ENCODE measurements around the gene CDYL2. TPM values are rescaled to one million over a fixed set of nuclear protein-coding genes. Genes with fewer than 3 reads are reported as not detected.

CDYL2 gene
- total and polyA plus RNA-seq, 4 donors, result 1.3 to 12.6 (median 3.7) TPM

- Histone ChIP-seq H3K36me3 (ENCODE audit: control insufficient read depth in 4 of 4, insufficient read depth in 4 of 4, low read length in 4 of 4) (peaks cover 0 to 5% (median 2%) of the 10 kb centered on the region in 4 donors), H3K27me3 (ENCODE audit: control insufficient read depth in 3 of 3, insufficient read depth in 3 of 3, low read length in 2 of 3) (no peaks in the 10 kb centered on the region), H3K9ac (ENCODE audit: insufficient read depth in 1 of 2, low read length in 2 of 2) (no peak overlapping the region), H3K4me1 (ENCODE audit: control insufficient read depth in 5 of 5, insufficient read depth in 5 of 5, low read length in 5 of 5) (peaks cover 0 to 2% (median 0%) of the 10 kb centered on the region in 5 donors), H3K27ac (ENCODE audit: low read depth in 1 of 2, low read length in 1 of 2) (no peak overlapping the region), H3K9me3 (ENCODE audit: control insufficient read depth in 4 of 4, insufficient read depth in 3 of 4, low read length in 3 of 4) (peaks cover 0 to 2% (median 0%) of the 10 kb centered on the region in 4 donors), H3K4me3 (no peak overlapping the region)
- no peak for TF ChIP-seq CTCF (IDR thresholded peaks at IDR 0.05; ENCODE audit: control extremely low read depth, extremely low read depth)
- WGBS, 2 donors, result 94 to 96% methylated on average over 8 of the region's 8 CpGs
- ATAC-seq (ENCODE audit: insufficient read depth, low FRiP score), result no peak
- DNase-seq, result no peak
These were observed 199.6 kb downstream of the CDYL2 start for GRCh38 chr16:80604600-80605355.

- Histone ChIP-seq H3K9ac (ENCODE audit: insufficient read depth in 1 of 2, low read length in 2 of 2) (no peak overlapping the region), H3K4me1 (ENCODE audit: control insufficient read depth in 5 of 5, insufficient read depth in 5 of 5, low read length in 5 of 5) (no peaks in the 10 kb centered on the region), H3K9me3 (ENCODE audit: control insufficient read depth in 4 of 4, insufficient read depth in 3 of 4, low read length in 3 of 4) (peaks cover 0 to 2% (median 0%) of the 10 kb centered on the region in 4 donors), H3K27ac (ENCODE audit: low read depth in 1 of 2, low read length in 1 of 2) (no peak overlapping the region), H3K36me3 (ENCODE audit: control insufficient read depth in 4 of 4, insufficient read depth in 4 of 4, low read length in 4 of 4) (peaks cover 0 to 3% (median 2%) of the 10 kb centered on the region in 4 donors), H3K27me3 (ENCODE audit: control insufficient read depth in 3 of 3, insufficient read depth in 3 of 3, low read length in 2 of 3) (no peaks in the 10 kb centered on the region), H3K4me3 (no peak overlapping the region)
- DNase-seq (no peak), ATAC-seq (ENCODE audit: insufficient read depth, low FRiP score) (no peak)
- TF ChIP-seq CTCF (IDR thresholded peaks at IDR 0.05; ENCODE audit: control extremely low read depth, extremely low read depth), result no peak
These were observed 201.5 kb downstream of the CDYL2 start for GRCh38 chr16:80602894-80603293.

DNA sequence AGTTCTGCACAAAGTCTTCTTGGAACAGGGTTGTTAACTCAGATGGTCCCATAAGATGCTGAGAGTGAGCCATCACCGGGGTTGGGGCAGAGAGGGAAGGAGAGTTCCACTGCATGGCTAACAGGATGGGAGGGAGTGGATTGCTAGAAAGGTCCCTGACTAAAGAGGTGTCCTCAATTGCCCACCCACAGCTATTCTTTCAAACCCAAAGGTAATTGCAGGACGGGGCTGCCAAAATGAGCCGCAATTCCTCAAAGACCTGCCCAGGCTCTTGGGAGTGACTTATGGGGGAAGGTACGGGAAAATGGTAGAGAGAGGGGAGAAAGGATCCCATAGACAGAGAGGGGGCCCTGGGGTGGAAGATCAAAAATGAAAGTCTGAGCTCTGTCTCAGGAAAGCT lies 203.2 kb downstream of the CDYL2 start:
- TF ChIP-seq CTCF (IDR thresholded peaks at IDR 0.05; ENCODE audit: control extremely low read depth, extremely low read depth), result no peak
- H3K9ac ChIP-seq (ENCODE audit: insufficient read depth in 1 of 2, low read length in 2 of 2), result no peak overlapping the region
- H3K36me3 ChIP-seq (ENCODE audit: control insufficient read depth in 4 of 4, insufficient read depth in 4 of 4, low read length in 4 of 4), result peaks cover 0 to 3% (median 0%) of the 10 kb centered on the region in 4 donors
- WGBS, 2 donors, result 98 to 99% methylated on average over 4 of the region's 4 CpGs
- H3K4me1 ChIP-seq (ENCODE audit: control insufficient read depth in 5 of 5, insufficient read depth in 5 of 5, low read length in 5 of 5), result no peaks in the 10 kb centered on the region
- H3K4me3 ChIP-seq, result no peak overlapping the region
- DNase-seq (no peak), ATAC-seq (ENCODE audit: insufficient read depth, low FRiP score) (no peak)
- peaks cover 0 to 3% (median 0%) of the 10 kb centered on the region in 4 donors for H3K9me3 ChIP-seq (ENCODE audit: control insufficient read depth in 4 of 4, insufficient read depth in 3 of 4, low read length in 3 of 4)
- no peaks in the 10 kb centered on the region for H3K27me3 ChIP-seq (ENCODE audit: control insufficient read depth in 3 of 3, insufficient read depth in 3 of 3, low read length in 2 of 3)
- no peak overlapping the region for H3K27ac ChIP-seq (ENCODE audit: low read depth in 1 of 2, low read length in 1 of 2)

Data from lung (tissue), 12 donors.